ENCODE measurements around the gene IL4I1. TPM values are rescaled to one million over a fixed set of nuclear protein-coding genes. Genes with fewer than 3 reads are reported as not detected.

The IL4I1 gene
- total RNA-seq, 1 experiment from 2014 or later, result 0.61 TPM

DNA sequence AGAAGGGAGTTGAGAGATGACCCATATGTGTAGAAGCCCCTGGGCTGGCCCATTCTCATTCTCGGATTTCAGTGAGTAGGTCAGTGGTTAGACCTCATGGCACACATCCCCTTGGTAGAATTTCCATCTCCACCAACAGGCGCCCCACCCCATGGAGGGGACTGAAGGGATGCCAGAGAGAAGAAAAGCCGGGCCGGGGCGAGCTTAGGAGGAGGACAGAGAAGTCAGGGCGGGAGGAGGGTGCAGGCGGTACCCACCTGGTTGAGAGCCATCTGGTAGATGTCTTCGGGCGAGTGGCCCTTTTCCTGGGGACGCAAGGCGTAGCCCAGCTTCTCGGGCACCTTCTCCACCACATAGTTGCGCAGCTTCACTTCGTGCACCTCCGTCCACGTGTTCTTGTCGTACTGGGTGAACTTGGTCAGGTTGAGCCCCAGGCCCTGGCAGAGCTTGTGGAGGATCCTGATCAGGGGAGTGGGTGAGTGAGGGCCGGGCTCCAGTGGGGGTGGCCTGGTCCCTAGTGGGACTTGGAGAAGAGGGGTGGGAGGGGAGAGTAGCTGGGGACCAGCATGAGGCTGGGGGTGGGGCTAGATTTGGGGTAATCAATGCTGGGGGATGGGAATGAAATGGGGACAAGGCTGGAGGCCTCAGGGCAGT, 2.5 kb downstream of the IL4I1 start:
- Histone ChIP-seq H3K18ac (ENCODE audit: insufficient read length, low read depth, low read length) (no peak overlapping the region), H2BK12ac (ENCODE audit: insufficient read length, low read depth, low read length) (no peak overlapping the region), H3K79me2 (ENCODE audit: insufficient read depth, low read length) (no peaks in the 10 kb centered on the region), H3K4ac (ENCODE audit: low read depth, low read length) (no peak overlapping the region), H2BK20ac (ENCODE audit: low read depth, low read length, poor library complexity, severe bottlenecking) (no peak overlapping the region), H3K9me3 (ENCODE audit: control insufficient read depth, low read depth, low read length) (no peaks in the 10 kb centered on the region), H3T11ph (ENCODE audit: low read length) (no peak overlapping the region), H3K23ac (ENCODE audit: insufficient read length, low read depth, low read length) (no peak overlapping the region), H3K23me2 (ENCODE audit: insufficient read length, low read depth, low read length, poor library complexity, severe bottlenecking) (peaks cover 3% of the 10 kb centered on the region), H2BK15ac (ENCODE audit: low read depth, low read length) (no peak overlapping the region), H2BK120ac (ENCODE audit: low read depth, low read length, poor library complexity, severe bottlenecking) (no peak overlapping the region), H2BK5ac (ENCODE audit: insufficient read length, low read length) (no peak overlapping the region), H3K4me1 (ENCODE audit: insufficient read depth, low read length) (no peaks in the 10 kb centered on the region), H3K4me2 (ENCODE audit: insufficient read depth, insufficient read length, low read length) (no peak overlapping the region), H4K20me1 (ENCODE audit: control insufficient read depth, insufficient read depth, insufficient read length) (peaks cover 5% of the 10 kb centered on the region), H4K5ac (ENCODE audit: insufficient read length, low read depth, low read length) (no peak overlapping the region), H2AK5ac (ENCODE audit: insufficient read length, low read length) (no peak overlapping the region), H4K91ac (ENCODE audit: insufficient read length, low read depth, low read length) (no peak overlapping the region), H3K9ac (ENCODE audit: extremely low read depth, insufficient read length, low read length) (no peak overlapping the region), H2AFZ (ENCODE audit: low read length) (no peak overlapping the region), H3K27ac (ENCODE audit: insufficient read length, low read depth, low read length) (no peak overlapping the region), H3K79me1 (ENCODE audit: insufficient read depth, low read depth, low read length, poor library complexity, severe bottlenecking) (no peaks in the 10 kb centered on the region), H4K8ac (replicated peaks; ENCODE audit: insufficient read length, low read depth, low read length) (no peak overlapping the region), H3K14ac (ENCODE audit: insufficient read depth, low read length) (no peak overlapping the region), H3K27me3 (ENCODE audit: insufficient read depth, low read length) (no peaks in the 10 kb centered on the region; the same call in 1 of the 2 replicates), H3K56ac (ENCODE audit: insufficient read length, low read depth, low read length) (no peak overlapping the region)
- WGBS (ENCODE audit: extremely low coverage, insufficient read length, low lambda C conversion rate), result no CpG with 5 or more reads among the region's 18 CpGs
- peaks cover 5 to 6% (median 5%) of the 10 kb centered on the region in 3 experiments; a peak in 5 of 7 replicates for H3K36me3 Mint-ChIP-seq (ENCODE audit: insufficient read depth in 1 of 3, low read depth in 3 of 3)
- TF ChIP-seq, protein P1, sequence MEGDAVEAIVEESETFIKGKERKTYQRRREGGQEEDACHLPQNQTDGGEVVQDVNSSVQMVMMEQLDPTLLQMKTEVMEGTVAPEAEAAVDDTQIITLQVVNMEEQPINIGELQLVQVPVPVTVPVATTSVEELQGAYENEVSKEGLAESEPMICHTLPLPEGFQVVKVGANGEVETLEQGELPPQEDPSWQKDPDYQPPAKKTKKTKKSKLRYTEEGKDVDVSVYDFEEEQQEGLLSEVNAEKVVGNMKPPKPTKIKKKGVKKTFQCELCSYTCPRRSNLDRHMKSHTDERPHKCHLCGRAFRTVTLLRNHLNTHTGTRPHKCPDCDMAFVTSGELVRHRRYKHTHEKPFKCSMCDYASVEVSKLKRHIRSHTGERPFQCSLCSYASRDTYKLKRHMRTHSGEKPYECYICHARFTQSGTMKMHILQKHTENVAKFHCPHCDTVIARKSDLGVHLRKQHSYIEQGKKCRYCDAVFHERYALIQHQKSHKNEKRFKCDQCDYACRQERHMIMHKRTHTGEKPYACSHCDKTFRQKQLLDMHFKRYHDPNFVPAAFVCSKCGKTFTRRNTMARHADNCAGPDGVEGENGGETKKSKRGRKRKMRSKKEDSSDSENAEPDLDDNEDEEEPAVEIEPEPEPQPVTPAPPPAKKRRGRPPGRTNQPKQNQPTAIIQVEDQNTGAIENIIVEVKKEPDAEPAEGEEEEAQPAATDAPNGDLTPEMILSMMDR (conservative IDR thresholded peaks at IDR 0.05), result no peak
- DNase-seq, result no peak
- H3K4me3 Mint-ChIP-seq, result no peak overlapping the region
- no peak overlapping the region; a peak in 1 of 7 replicates for H3K27ac Mint-ChIP-seq
- peaks cover 60% of the 10 kb centered on the region for H3K27me3 Mint-ChIP-seq (ENCODE audit: low read depth)
- H3K4me1 Mint-ChIP-seq, result peaks cover 11 to 34% of the 10 kb centered on the region in 2 experiments
- H3K9me3 Mint-ChIP-seq, result peaks cover 0 to 5% of the 10 kb centered on the region in 2 experiments; a peak in 1 of 5 replicates

All from H9 (cell line).